Measurements from ENCODE around the gene MVD. TPM values are rescaled to one million over a fixed set of nuclear protein-coding genes. Genes with fewer than 3 reads are reported as not detected.

Gene MVD
- total RNA-seq, 1 experiment from 2014 or later: 141 TPM

- Mint-ChIP-seq H3K36me3 (ENCODE audit: insufficient read depth, unreplicated experiment) (peaks cover 17% of the 10 kb centered on the region), H3K9me3 (ENCODE audit: unreplicated experiment) (no peaks in the 10 kb centered on the region), H3K27ac (ENCODE audit: unreplicated experiment) (no peak overlapping the region), H3K27me3 (ENCODE audit: insufficient read depth, unreplicated experiment) (no peaks in the 10 kb centered on the region), H3K4me1 (ENCODE audit: low read depth, unreplicated experiment) (peaks cover 13% of the 10 kb centered on the region), H3K4me3 (ENCODE audit: unreplicated experiment) (peak overlapping the region; percentile 78)
- CTCF ChIA-PET: interaction anchor here (0.5 to 1.2 kb wide), 3 partner anchors 12 to 126 kb away, joined by 3 to 10 read pairs (median 5); no protein-coding TSS in a partner anchor
- intact Hi-C loops (cut with micrococcal nuclease; ENCODE audit: unreplicated experiment): no loop called here
- H3K4me1 ChIP-seq: peaks cover 24% of the 10 kb centered on the region
- H3K36me3 ChIP-seq (ENCODE audit: control insufficient read depth, insufficient read depth, low read length): no peaks in the 10 kb centered on the region
- no peaks in the 10 kb centered on the region for H3K9me3 ChIP-seq
- POLR2A ChIA-PET: interaction anchor here (0.7 kb wide), 1 partner anchor 114 kb away, joined by 4 read pairs; the partner anchor contains the start of gene ZC3H18
- TF ChIP-seq CTCF (IDR thresholded peaks at IDR 0.05; ENCODE audit: insufficient read depth in 1 of 2, low read depth in 1 of 2, low read length in 1 of 2, severe bottlenecking in 1 of 2, unreplicated experiment in 1 of 2): no peak
- BruUV-seq (replicated peaks): no TSS peak
- DNase-seq: no peak
- H3K27me3 ChIP-seq (replicated peaks; ENCODE audit: control insufficient read depth, insufficient read depth, low read length): no peaks in the 10 kb centered on the region
- H3K4me3 ChIP-seq (ENCODE audit: low read depth, low read length): no peak overlapping the region
These were observed 21.8 kb upstream of the MVD start for GRCh38 chr16:88684569-88685155.

- intact Hi-C loops (cut with micrococcal nuclease; ENCODE audit: unreplicated experiment): no loop called here
- H3K27me3 ChIP-seq (replicated peaks; ENCODE audit: control insufficient read depth, insufficient read depth, low read length): no peaks in the 10 kb centered on the region
- H3K4me1 ChIP-seq: peaks cover 7% of the 10 kb centered on the region
- CTCF ChIA-PET: interaction anchor here (0.9 kb wide), 1 partner anchor 10 kb away, joined by 3 read pairs; no protein-coding TSS in a partner anchor
- Mint-ChIP-seq H3K4me1 (ENCODE audit: low read depth, unreplicated experiment) (no peaks in the 10 kb centered on the region), H3K27ac (ENCODE audit: unreplicated experiment) (no peak overlapping the region), H3K9me3 (ENCODE audit: unreplicated experiment) (no peaks in the 10 kb centered on the region), H3K4me3 (ENCODE audit: unreplicated experiment) (no peak overlapping the region), H3K36me3 (ENCODE audit: insufficient read depth, unreplicated experiment) (peaks cover 13% of the 10 kb centered on the region), H3K27me3 (ENCODE audit: insufficient read depth, unreplicated experiment) (no peaks in the 10 kb centered on the region)
- no peak for TF ChIP-seq CTCF (IDR thresholded peaks at IDR 0.05; ENCODE audit: insufficient read depth in 1 of 2, low read depth in 1 of 2, low read length in 1 of 2, severe bottlenecking in 1 of 2, unreplicated experiment in 1 of 2)
- POLR2A ChIA-PET: no interaction called here
- H3K4me3 ChIP-seq (ENCODE audit: low read depth, low read length): no peak overlapping the region
- no peaks in the 10 kb centered on the region for H3K9me3 ChIP-seq
- no peaks in the 10 kb centered on the region for H3K36me3 ChIP-seq (ENCODE audit: control insufficient read depth, insufficient read depth, low read length)
- DNase-seq: no peak
- no TSS peak for BruUV-seq (replicated peaks)
These were observed 19.0 kb upstream of the MVD start for GRCh38 chr16:88681709-88682451.

GRCh38 chr16:88681084-88681680 lies 18.3 kb upstream of the MVD start:
- POLR2A ChIA-PET: no interaction called here
- Histone ChIP-seq H3K4me1 (0 out of 2 replicates have a peak, but pooled peaks cover 4% of the 10 kb centered on the region), H3K36me3 (ENCODE audit: control insufficient read depth, insufficient read depth, low read length) (no peaks in the 10 kb centered on the region), H3K9me3 (no peaks in the 10 kb centered on the region), H3K27me3 (replicated peaks; ENCODE audit: control insufficient read depth, insufficient read depth, low read length) (no peaks in the 10 kb centered on the region), H3K4me3 (ENCODE audit: low read depth, low read length) (no peak overlapping the region)
- H3K9me3 Mint-ChIP-seq (ENCODE audit: unreplicated experiment): no peaks in the 10 kb centered on the region
- no TSS peak for BruUV-seq (replicated peaks)
- CTCF ChIA-PET: interaction anchor here (0.7 kb wide), 1 partner anchor 976 kb away, joined by 4 read pairs; no protein-coding TSS in a partner anchor
- no peaks in the 10 kb centered on the region for H3K4me1 Mint-ChIP-seq (ENCODE audit: low read depth, unreplicated experiment)
- no peaks in the 10 kb centered on the region for H3K27me3 Mint-ChIP-seq (ENCODE audit: insufficient read depth, unreplicated experiment)
- H3K36me3 Mint-ChIP-seq (ENCODE audit: insufficient read depth, unreplicated experiment): peaks cover 11% of the 10 kb centered on the region
- peak in 1 of 2 experiments; percentile 63 for DNase-seq
- intact Hi-C loops (cut with micrococcal nuclease; ENCODE audit: unreplicated experiment): no loop called here
- H3K4me3 Mint-ChIP-seq (ENCODE audit: unreplicated experiment): no peak overlapping the region
- TF ChIP-seq CTCF (IDR thresholded peaks at IDR 0.05; ENCODE audit: insufficient read depth in 1 of 2, low read depth in 1 of 2, low read length in 1 of 2, severe bottlenecking in 1 of 2, unreplicated experiment in 1 of 2): peak; percentile 59 to 75
- H3K27ac Mint-ChIP-seq (ENCODE audit: unreplicated experiment): no peak overlapping the region

Measured in Caco-2 (cell line).